ENCODE measurements around the gene CIB1. TPM values are rescaled to one million over a fixed set of nuclear protein-coding genes. Genes with fewer than 3 reads are reported as not detected.
"Not testable (repeated sequence)": the region's sequence is repeated elsewhere in the genome, so short reads cannot be mapped to it uniquely, and the experiment has no call there.

The CIB1 gene
- total RNA-seq, 1 experiment from 2014 or later, result 65.7 TPM

DNA sequence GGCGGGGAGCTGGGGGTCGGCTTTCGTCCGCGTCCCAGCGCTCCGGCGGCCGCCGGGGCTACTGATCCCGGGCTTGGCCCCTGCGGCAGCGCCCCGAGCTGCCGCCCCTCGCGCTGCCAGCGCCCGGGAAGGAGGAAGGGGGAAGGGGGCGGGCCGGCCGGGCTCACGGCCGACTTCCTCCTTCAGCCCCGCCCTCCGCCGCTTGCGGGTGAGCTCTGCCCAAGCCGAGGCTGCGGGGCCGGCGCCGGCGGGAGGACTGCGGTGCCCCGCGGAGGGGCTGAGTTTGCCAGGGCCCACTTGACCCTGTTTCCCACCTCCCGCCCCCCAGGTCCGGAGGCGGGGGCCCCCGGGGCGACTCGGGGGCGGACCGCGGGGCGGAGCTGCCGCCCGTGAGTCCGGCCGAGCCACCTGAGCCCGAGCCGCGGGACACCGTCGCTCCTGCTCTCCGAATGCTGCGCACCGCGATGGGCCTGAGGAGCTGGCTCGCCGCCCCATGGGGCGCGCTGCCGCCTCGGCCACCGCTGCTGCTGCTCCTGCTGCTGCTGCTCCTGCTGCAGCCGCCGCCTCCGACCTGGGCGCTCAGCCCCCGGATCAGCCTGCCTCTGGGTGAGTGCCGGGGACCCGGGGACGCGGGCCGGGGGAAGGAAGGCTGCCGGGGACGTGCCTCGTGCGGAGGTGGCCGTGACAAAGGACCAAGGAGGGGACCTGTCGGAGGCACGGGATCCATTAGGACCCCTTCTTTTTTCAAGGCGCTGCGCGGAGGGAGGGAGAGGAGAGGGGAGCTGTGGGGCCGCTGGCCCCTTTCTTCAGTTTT is 32.4 kb downstream of the CIB1 start, which contains the start of gene SEMA4B:
SEMA4B (plus strand) TSS at position 201 of the 814 bp plus-strand sequence; CDS start at position 450, 249 bp downstream.
- peak; percentile 50 for DNase-seq (ENCODE audit: low read depth)

DNA sequence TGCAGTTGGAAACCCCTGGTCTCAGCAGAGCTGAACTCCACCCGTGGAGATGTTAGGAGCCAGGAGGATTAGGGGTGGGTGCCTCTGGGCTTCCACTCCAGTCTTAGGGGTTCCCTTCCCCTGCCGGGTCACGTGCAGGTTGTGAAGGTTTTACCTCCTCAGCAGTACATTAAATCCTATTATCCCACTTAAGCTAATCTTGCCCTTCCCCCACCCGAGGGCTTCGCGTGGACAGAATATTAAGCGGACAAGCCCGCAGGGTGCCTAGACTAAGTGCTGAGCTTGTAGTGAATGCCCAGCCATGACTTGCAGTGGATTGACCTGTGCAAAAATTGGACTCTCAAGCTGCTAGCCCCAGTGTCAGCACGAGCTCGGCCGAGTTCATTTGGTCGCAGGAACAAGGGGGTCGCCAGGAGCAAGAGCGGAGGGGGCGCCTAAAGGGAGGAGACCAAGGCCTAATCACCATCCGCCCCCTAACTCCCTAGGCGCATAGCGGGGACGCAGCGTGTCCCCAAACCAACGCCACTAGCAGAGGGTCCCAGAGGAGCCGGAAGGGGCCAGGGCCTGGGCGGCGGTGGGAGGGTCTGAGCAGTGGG is 33.1 kb downstream of the CIB1 start:
- DNase-seq (ENCODE audit: low read depth), result no peak

DNA sequence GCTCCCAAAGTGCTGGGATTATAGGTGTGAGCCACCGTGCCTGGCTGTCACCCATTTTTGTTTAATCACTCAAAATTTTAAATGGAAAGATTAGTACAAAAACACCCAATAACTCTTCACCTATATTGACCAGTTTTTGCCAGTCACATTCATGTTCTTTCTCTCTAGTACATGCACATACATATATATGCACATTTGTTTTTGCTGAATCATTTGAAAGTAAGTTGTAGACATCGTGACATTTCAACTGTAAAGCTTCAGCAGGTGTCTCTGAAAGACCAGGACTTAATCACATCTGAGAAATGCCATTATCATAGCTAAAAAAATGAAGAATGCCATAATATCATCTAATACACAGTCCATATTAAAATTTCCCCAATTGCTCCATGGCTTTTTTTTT is 39.1 kb downstream of the CIB1 start:
- no peak for DNase-seq (ENCODE audit: low read depth)

DNA sequence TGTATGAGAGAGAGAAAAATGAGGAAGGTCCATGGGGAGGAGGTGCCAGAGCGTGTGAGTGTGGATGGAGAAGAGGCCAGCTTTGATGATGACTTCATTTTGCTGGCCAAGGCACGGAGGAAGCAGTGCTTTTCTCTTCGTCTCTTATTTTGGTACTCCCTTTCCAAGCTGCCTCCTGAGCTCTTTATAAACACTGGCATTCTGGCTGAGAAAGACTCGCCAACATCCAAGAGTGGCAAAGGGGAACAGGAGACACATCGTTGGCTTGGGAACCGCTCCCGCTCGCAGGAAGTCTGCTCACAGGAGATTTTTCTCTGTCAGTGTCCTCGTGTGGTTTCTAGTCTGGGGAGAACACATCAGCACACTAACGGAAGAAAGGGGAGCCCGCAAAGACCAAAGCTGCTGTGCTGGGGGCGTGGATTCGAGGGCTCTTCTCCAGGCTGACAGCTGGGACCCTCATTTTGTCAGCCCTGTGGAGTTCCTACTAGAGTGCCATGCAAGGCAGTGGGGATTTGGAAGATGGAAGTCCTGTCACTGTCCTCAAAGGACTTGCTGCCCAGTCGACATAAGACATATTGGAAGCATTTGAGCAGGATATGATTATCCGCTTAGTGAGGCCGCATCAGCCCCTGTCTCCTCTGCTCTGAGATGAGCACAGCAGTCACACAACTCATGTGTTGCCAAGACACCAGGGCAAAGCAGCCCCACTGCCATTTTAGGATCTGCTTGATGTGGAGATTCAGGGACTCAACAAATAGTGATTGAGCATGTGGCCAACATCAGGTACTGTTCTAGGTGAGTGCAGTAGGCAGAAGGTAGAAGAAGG is 40.6 kb downstream of the CIB1 start:
- DNase-seq (ENCODE audit: low read depth), result no peak

DNA sequence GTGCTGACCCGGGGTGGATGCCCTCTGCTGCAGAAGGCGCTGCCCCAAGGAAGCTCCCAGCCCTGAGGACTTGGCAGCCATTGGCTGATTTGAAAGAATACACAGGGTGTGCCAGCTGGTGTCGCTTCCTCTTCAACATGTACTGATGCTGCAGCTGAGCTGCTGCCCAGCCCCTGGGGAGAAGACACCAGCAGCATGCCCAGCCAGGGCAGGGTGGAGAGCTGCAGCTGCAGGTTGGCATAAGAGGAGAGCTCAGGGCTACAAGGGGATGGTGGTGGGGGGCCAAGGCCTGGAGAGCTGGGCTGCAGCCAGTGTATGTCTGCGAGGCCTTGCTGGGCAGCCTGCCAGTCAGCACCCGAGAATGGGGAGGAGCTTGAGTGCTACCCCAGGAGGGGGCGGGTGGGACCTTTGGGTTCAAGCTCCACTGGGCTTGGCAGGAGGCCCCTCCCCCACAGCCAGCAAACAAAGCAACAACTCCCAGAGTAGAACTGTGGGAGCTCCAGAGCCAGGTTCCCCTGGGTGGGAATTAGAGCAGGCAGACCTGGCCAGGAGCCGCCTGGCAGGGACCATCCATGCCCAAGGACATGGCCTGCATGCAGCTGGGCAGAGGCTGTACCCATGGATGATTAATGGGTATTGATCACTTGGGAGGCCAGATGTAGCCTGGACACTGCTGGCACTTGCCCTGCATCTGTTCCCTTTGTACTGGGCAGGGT is 41.8 kb downstream of the CIB1 start:
- DNase-seq (ENCODE audit: low read depth), result no peak

DNA sequence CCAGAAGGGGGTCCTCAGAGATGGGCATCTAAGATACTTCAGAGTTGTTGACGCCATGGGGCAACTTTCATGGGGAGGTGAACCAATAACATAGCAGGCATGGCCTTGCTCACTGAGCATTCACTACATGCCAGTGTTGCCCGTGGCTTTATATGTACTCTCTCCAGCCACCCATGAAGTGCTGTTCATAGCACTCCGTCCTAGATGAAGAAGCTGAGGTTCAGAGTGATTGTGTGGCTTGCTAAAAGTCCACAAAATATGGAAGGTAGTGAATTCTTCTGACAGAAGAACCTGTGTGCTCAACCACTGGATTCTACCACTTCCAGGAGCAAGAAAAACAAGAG is 42.4 kb downstream of the CIB1 start:
- DNase-seq (ENCODE audit: low read depth), result no peak

DNA sequence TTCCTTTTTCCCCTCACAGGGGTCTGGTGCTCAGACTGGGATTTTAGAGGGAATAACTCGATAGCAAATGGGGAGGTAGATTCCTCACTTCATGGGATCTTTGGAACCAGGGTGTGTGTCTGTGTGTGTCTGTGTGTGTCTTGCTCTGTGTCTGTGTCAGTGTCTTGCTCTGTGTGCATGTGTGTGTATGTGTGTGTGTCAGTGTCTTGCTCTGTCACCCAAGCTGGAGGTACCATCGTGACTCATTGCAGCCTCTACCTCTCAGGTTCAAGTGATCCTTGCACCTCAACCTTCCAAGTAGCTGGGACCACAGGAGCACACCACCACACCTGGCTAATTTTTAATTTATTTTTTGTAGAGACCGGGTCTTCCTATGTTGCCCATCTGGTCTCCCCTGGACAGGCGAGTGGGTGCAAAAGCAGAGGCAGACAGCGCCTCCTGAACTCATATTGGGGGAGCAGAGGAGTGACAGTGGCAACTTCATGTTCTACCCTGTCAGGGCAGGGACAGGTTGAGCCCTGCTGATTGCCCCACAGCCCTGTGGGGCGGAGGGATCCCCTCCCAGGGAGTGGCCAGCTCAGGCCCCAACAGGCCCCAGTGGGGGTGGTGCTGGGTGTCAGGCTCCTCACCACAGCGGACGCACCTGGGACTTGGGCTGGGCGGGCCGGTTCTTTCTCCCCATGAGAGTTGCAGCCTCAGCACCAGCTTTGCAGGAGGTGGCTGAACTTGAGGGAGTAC is 43.0 kb downstream of the CIB1 start:
- DNase-seq (ENCODE audit: low read depth), result no peak

DNA sequence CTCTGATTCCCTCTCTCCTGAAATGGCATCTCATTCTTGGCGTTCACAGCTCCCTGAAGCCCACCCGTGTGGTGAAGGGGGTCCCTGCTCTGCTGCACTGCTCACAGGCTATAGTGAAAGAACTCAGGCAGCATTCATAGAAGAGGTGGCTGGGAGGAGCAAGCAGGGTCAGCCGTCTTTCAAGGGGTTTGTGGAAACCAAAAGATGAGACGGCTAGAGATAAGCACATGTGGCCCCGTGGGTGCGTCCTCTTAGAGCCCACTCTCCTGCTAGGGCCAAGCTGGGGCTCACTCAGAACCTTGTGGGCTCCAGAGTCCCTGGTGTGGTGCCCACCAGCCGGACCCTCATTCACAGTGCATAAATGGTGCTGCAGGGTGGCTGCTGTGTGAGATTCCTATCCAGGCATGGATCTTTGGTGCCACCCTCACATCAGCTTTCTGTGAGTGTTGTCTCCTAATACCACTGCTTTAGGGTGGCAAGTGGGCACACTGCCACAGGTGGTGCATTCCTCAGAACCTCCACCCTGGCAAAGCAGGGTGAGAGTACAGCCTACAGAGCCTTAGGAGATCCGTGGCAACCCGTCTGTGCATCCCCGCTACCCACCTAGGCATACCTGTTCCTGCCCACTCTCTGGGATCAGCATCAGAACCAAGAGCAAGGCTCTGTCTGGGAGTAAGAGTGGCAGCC is 43.8 kb downstream of the CIB1 start:
- no peak for DNase-seq (ENCODE audit: low read depth)

DNA sequence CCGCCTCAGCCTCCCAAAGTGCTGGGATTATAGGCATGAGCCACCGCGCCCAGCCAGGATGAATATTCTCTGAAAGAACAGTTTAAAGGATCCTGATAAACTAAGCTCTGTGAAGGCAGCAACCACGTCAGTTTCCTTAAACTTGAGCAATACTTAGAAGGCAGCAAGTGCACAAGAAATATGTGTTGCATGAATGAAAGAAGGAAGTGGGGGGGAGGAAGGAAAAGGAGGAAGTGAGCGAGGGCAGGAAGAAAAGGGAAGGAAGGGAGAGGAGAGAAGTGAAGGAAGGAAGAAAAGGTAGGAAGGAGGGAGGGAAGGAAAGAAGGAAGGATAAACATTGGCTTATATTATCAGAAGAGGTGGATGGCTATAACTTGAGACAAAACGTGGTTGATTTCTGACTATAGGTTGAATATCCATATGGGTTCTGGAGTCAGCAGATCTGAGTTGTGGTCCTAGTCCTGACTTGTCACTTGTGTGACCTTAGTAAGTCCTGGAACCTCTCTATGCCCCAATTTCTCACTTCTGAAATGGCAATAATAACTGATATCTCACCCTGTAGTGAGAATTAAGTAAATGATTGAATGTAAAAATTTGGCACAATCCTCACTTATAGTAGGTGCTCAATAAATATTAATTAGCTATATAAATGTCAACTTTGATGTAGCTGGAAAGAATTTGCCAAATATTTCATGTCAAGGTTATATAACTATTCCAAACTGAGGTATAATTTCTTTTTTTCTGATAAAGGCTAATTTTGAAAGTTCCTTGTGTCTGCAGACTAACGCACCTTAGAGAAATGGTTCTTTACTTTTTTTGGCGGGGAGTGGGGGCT is 44.6 kb downstream of the CIB1 start:
- no peak for DNase-seq (ENCODE audit: low read depth)

DNA sequence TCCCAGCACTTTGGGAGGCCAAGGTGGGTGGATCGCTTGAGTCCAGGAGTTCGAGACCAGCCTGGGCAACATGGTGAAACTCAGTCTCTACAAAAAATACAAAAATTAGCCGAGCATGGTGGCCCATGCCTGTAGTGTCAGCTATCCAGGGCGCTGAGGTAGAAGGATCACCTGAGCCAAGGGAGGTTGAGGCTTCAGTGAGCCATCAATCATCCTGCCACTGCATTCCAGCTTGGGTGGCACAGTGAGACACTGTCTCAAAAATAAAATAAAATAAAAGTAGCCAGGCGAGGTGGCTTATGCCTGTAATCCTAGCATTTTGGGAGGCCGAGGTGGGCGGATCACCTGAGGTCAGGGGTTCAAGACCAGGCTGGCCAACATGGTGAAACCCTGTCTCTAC is 45.7 kb downstream of the CIB1 start:
- not testable (repeated sequence) for DNase-seq (ENCODE audit: low read depth)

DNA sequence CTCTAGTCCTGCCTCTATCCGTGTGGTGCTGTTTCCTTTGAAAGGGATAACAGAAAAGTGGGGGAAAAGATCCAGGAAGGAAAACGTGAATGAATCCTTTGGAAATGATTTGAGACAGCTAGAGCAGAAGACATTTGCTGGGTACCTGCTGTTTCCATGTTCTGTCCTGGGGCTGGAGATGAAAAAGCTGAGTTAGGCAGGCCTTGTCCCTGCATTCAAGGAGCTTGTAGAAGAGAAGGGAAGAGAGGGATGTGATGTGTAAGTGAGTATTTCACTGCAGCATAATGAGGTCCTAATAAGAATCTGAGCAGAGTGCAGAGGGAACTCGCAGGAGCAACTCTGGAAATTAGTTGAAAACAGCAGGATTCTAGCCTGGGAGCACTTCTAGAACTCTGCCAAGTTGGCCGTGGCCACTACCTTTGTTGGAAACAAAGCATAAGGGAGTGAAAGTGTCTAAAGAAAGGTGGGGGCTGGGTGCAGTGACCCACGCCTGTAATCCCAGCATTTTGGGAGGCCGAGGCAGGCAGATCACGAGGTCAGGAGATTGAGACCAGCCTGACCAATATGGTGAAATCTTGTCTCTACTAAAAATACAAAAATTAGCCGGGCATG is 46.4 kb downstream of the CIB1 start:
- DNase-seq (ENCODE audit: low read depth), result no peak

DNA sequence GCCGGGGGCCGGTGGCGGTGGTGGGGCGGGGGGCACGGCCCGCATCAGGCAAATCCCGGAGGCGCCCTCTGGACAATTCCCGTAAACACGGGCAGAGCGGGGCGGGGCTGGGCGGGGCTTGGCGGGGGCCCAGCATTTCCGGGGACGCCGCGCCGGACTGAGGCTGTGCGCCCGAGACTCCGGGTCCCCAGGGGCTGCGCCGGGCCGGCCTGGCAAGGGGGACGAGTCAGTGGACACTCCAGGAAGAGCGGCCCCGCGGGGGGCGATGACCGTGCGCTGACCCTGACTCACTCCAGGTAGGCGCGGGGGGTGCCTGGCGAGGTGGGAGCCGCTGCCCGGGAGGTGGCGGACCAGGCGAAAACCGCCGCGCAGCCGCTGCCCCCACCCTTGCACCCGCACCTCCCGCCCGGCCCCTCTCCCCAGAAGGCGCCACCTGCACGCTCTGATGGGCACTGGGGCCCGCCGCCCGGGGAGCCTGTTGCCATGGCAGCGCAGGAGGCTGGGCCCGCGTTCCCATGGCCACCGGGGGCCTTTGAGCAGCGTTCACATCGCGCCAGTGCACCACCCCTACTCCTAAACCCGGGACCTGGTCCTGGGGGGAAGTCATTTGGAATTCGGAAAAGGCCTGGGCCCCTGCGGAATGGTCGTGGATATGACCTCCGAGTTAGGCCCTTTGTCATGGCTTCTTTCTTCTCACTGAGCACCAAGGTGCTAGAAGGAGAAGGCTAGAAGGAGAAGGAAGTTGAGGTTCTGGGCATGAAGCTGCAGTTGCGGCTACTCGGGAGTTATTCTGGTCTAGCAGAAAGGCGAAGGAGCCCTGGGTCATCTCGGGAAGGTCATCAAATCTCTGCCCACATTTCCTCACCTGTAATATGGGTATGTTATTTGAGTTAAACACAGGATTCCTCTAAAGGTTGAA is 48.7 kb downstream of the CIB1 start:
- no peak for DNase-seq (ENCODE audit: low read depth)

DNA sequence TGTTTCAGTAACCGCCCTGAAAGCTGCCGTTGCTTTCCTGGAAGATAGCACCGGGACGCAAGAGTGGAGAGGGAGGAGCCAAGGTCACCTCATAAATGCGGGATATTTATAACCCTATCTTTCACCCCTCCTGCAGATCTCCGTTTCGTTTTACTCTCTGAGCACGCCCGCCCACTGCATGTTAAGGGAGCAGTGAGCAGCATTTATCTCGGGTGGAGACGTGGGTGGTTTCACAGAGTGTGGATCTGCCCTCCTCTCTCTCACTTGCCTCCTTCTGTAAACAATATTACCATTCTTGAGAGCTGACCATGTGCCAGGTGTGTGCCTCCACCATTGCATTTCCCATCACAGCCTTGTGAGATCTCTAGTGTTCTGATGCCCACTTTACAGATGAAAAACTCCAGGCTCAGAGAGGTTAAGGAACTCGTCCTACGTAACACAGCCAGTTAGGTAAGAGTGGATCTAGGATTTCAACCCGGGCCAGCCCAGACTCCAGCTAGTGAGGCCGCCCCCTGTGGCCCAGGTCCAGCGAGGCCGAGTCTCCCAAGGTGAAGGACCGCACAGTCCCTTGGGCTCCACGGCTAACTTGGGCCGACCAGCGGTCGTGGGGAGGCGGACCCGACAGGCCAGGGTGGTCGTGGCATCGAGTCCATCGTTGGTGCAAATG is 49.5 kb downstream of the CIB1 start:
- peak; percentile 49 for DNase-seq (ENCODE audit: low read depth)

DNA sequence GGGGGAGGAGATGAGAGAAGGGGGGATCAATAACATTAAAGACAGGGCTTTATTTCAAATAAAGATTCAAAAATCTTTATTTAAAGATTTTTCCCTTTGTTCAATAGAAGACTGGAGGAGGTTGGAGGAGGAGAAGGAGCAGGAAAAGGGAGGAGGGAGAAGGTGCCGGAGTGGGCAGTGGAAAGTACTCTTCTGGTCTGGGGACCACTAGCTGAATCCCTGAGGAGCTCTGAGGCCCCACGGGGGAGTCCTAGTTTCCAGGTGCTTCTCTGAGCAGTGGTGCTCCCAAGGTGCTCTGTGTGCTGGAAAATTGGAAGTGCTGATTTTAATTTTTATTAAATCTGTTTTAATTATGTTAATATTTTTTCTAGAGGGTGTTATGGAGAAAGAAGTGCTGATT is 52.0 kb downstream of the CIB1 start:
- DNase-seq (ENCODE audit: low read depth), result no peak

Data from HT1080 (cell line).